PC-3 (cell line): Measurements from ENCODE around the gene CLDN1. TPM values are rescaled to one million over a fixed set of nuclear protein-coding genes. Genes with fewer than 3 reads are reported as not detected.

Source experiments
- ATAC-seq: fragments of 200-7000 bp; cut with Tn5 transposase; 2 replicates; pipeline ENCODE4 v1.9.1; 2020; ENCODE audit warnings: mild to moderate bottlenecking, moderate library complexity
- BruUV-seq: library from RNA; stranded (reverse); fragments of 400-500 nt; replicated peaks from 2 replicates; lab custom pipeline; 2021; lab: Mats Ljungman, UMichigan
- CTCF ChIA-PET: fragments of 300-600 bp; sonication (Branson Sonifier 250); formaldehyde crosslinking; loops from one replicate; lab custom pipeline; 2022; ENCODE audit warnings: antibody characterized with exemption; lab: Charles Lee
- POLR2A ChIA-PET: fragments of 300-600 bp; sonication (Branson Sonifier 250); formaldehyde crosslinking; loops from one replicate; lab custom pipeline; 2022; ENCODE audit warnings: antibody characterized with exemption; ENCODE audit not compliant: unreplicated experiment; lab: Charles Lee
- DNase-seq: peaks from one replicate; pipeline ENCODE4 v3.0.0-alpha.2; 2015
- H2AFZ ChIP-seq: fragments of 300-600 bp; sonication (generic); 2 replicates; pipeline ENCODE4 v1.6.0; 2016; ENCODE audit warnings: antibody characterized with exemption, low read length
- H3F3A ChIP-seq: fragments of 300-600 bp; sonication (generic); one replicate; pipeline ENCODE4 v1.6.0; 2017; ENCODE audit warnings: antibody characterized with exemption, low read length, control low read depth, mild to moderate bottlenecking; ENCODE audit not compliant: unreplicated experiment
- H3K27ac ChIP-seq: fragments of 300-600 bp; sonication (generic); 2 replicates; pipeline ENCODE4 v1.5.1; 2016; ENCODE audit warnings: mild to moderate bottlenecking, low read length
- H3K27me3 ChIP-seq: fragments of 300-600 bp; sonication (generic); 2 replicates; pipeline ENCODE4 v1.6.1; 2016; ENCODE audit warnings: low read length, mixed read lengths
- H3K36me3 ChIP-seq: fragments of 300-600 bp; sonication (generic); 2 replicates; pipeline ENCODE4 v1.6.1; 2016; ENCODE audit warnings: low read depth, mixed run types, low read length, mixed read lengths
- H3K4me1 ChIP-seq: fragments of 300-600 bp; sonication (generic); 2 replicates; pipeline ENCODE4 v1.5.1; 2016; ENCODE audit warnings: low read length; ENCODE audit not compliant: insufficient read depth
- H3K4me2 ChIP-seq: fragments of 300-600 bp; sonication (generic); 2 replicates; pipeline ENCODE4 v1.6.0; 2016; ENCODE audit warnings: low read length
- H3K4me3 ChIP-seq: fragments of 300-600 bp; sonication (generic); 2 replicates; pipeline ENCODE4 v1.5.1; 2016; ENCODE audit warnings: mild to moderate bottlenecking, low read length, mixed read lengths
- H3K79me2 ChIP-seq: fragments of 300-600 bp; sonication (generic); 2 replicates; pipeline ENCODE4 v1.6.1; 2017; ENCODE audit warnings: low read length, mixed read lengths
- H3K9ac ChIP-seq: fragments of 300-600 bp; sonication (generic); 2 replicates; pipeline ENCODE4 v1.6.0; 2016; ENCODE audit warnings: mild to moderate bottlenecking, low read length
- H3K9me2 ChIP-seq: fragments of 300-600 bp; sonication (generic); replicated peaks from 2 replicates; pipeline ENCODE4 v1.6.1; 2016; ENCODE audit warnings: mixed run types, low read length, mixed read lengths
- H3K9me3 ChIP-seq: fragments of 300-600 bp; sonication (generic); 2 replicates; pipeline ENCODE4 v1.6.1; 2016; ENCODE audit warnings: low read length, mixed read lengths
- H4K20me1 ChIP-seq: fragments of 300-600 bp; sonication (generic); 2 replicates; pipeline ENCODE4 v1.6.1; 2016; ENCODE audit warnings: low read length, mixed read lengths
- EZH2 ChIP-seq: fragments of 300-600 bp; sonication (generic); IDR thresholded peaks from one replicate; pipeline ENCODE4 v1.6.1; 2017; ENCODE audit warnings: antibody characterized with exemption, mild to moderate bottlenecking, low read length; ENCODE audit not compliant: unreplicated experiment
- EZH2phosphoT487 ChIP-seq: fragments of 300-600 bp; sonication (generic); IDR thresholded peaks from 2 replicates; pipeline ENCODE4 v1.6.1; 2018; ENCODE audit warnings: mild to moderate bottlenecking, antibody characterized with exemption, low read length, borderline replicate concordance
- intact Hi-C: fragments of 100-400 bp; cut with micrococcal nuclease; formaldehyde crosslinking; loops from 2 replicates; pipeline ENCODE4 v1.9.0; 2023
- total RNA-seq: library from RNA; depleted of rRNA; stranded (reverse); fragments of >200 nt; gene quantifications from 2 replicates; pipeline ENCODE4 v1.2.3, GENCODE V29; 2014
- TF ChIP-seq, protein P1 (sequence below): fragments of 300-600 bp; sonication (generic); conservative IDR thresholded peaks from 2 replicates; pipeline ENCODE4 v1.5.1; 2017; ENCODE audit warnings: antibody characterized with exemption, low read depth, mild to moderate bottlenecking, low read length

CLDN1 gene
- total RNA-seq, 1 experiment from 2014 or later, result 6.8 TPM

- Histone ChIP-seq H3F3A (peaks cover 4% of the 10 kb centered on the region), H3K9me2 (no peaks in the 10 kb centered on the region), H3K9me3 (no peaks in the 10 kb centered on the region), H4K20me1 (no peaks in the 10 kb centered on the region), H3K4me2 (peak overlapping the region; percentile 94), H3K9ac (0 out of 2 replicates have a peak overlapping the region, but pooled peaks have one; percentile 2), H3K4me1 (peaks cover 20% of the 10 kb centered on the region), H3K27me3 (no peaks in the 10 kb centered on the region), H3K4me3 (peak overlapping the region; percentile 69), H3K79me2 (peaks cover 31% of the 10 kb centered on the region), H3K27ac (peak overlapping the region; percentile 10), H3K36me3 (no peaks in the 10 kb centered on the region), H2AFZ (no peak overlapping the region)
- POLR2A ChIA-PET, result interaction anchor here (0.6 kb wide), 2 partner anchors 14 to 23 kb away, joined by 4 read pairs; no protein-coding TSS in a partner anchor
- no TSS peak for BruUV-seq
- intact Hi-C loops, result loop anchor here (5.0 kb wide), 1 partner anchor 303 kb away; no protein-coding TSS in a partner anchor
- TF ChIP-seq EZH2 (no peak), EZH2phosphoT487 (no peak)
- ATAC-seq (no peak), DNase-seq (no peak)
- CTCF ChIA-PET, result interaction anchor here (1.2 to 2.5 kb wide), 3 partner anchors 64 to 360 kb away, joined by 4 to 32 read pairs (median 18); no protein-coding TSS in a partner anchor
Measured at GRCh38 chr3:190320594-190321362, 1.5 kb downstream of the CLDN1 start.

DNA sequence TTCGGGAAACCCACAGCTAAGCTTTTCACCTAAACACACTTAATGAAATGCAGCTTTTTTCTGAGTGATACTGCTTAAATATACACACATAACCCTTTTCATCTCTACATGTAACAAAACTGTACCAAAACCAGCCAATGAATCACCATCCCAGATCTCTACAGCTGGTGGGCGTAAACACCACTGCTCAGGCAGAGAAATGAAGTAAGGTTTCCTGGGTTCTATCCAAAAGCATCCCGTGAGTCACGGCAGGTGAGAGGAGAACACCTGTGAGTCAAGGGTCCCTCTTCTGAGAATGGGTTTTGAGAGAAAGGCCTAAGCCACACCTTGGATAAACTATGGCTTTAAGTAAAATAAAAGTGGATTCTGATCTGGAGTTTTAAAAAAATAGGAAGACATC, 2.6 kb downstream of the CLDN1 start:
- POLR2A ChIA-PET, result no interaction called here

DNA sequence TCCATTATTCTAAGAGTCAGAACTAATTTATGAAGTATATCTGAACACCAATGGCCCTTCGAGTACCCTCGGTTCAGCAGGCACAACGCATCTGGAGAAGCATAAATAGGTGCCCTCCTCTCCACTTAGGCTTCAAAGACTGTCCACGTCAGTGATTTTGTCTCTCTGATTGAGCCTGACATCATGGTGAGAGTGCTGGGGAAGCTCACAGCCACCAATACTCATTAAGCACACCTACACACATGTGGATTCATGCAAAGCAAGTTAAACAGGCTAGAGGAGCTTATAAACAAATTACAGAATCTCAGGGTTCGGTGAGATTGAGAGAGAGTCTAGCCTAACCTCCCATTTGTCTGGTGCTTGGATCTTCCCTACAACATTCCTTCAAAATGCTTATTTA, 3.6 kb downstream of the CLDN1 start:
- no peak overlapping the region for H3K27ac ChIP-seq
- ChIA-PET CTCF (interaction anchor here (0.5 to 0.9 kb wide), 2 partner anchors 125 to 378 kb away, joined by 3 to 4 read pairs; no protein-coding TSS in a partner anchor), POLR2A (no interaction called here)
- peaks cover 20% of the 10 kb centered on the region for H3K4me1 ChIP-seq
- peaks cover 4% of the 10 kb centered on the region for H3F3A ChIP-seq
- intact Hi-C loops, result no loop called here
- DNase-seq (no peak), ATAC-seq (no peak)
- H4K20me1 ChIP-seq, result no peaks in the 10 kb centered on the region
- H3K4me3 ChIP-seq, result no peak overlapping the region
- no peaks in the 10 kb centered on the region for H3K27me3 ChIP-seq
- peak overlapping the region; percentile 94; the same call in 1 of the 2 replicates for H3K4me2 ChIP-seq
- no peak overlapping the region for H3K9ac ChIP-seq
- no TSS peak for BruUV-seq
- H3K36me3 ChIP-seq, result no peaks in the 10 kb centered on the region
- H2AFZ ChIP-seq, result no peak overlapping the region
- peaks cover 31% of the 10 kb centered on the region for H3K79me2 ChIP-seq
- no peaks in the 10 kb centered on the region for H3K9me3 ChIP-seq
- no peaks in the 10 kb centered on the region for H3K9me2 ChIP-seq
- TF ChIP-seq EZH2phosphoT487 (no peak), EZH2 (no peak)
- TF ChIP-seq, protein P1, sequence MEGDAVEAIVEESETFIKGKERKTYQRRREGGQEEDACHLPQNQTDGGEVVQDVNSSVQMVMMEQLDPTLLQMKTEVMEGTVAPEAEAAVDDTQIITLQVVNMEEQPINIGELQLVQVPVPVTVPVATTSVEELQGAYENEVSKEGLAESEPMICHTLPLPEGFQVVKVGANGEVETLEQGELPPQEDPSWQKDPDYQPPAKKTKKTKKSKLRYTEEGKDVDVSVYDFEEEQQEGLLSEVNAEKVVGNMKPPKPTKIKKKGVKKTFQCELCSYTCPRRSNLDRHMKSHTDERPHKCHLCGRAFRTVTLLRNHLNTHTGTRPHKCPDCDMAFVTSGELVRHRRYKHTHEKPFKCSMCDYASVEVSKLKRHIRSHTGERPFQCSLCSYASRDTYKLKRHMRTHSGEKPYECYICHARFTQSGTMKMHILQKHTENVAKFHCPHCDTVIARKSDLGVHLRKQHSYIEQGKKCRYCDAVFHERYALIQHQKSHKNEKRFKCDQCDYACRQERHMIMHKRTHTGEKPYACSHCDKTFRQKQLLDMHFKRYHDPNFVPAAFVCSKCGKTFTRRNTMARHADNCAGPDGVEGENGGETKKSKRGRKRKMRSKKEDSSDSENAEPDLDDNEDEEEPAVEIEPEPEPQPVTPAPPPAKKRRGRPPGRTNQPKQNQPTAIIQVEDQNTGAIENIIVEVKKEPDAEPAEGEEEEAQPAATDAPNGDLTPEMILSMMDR, result no peak

More for the DNA sequence above, 2.6 kb downstream of the CLDN1 start:
- H2AFZ ChIP-seq, result no peak overlapping the region
- TF ChIP-seq, protein P1, result no peak
- TF ChIP-seq EZH2phosphoT487, result no peak
- TF ChIP-seq EZH2, result no peak
- no peaks in the 10 kb centered on the region for H3K9me2 ChIP-seq
- CTCF ChIA-PET, result interaction anchor here (0.5 to 0.9 kb wide), 2 partner anchors 51 to 124 kb away, joined by 3 read pairs; no protein-coding TSS in a partner anchor
- peaks cover 31% of the 10 kb centered on the region for H3K79me2 ChIP-seq
- peak overlapping the region; percentile 69; the same call in 1 of the 2 replicates for H3K4me3 ChIP-seq
- H3K36me3 ChIP-seq, result no peaks in the 10 kb centered on the region
- peak overlapping the region; percentile 10 for H3K27ac ChIP-seq
- peak overlapping the region; percentile 94 for H3K4me2 ChIP-seq
- ATAC-seq (peak; percentile 11), DNase-seq (peak; percentile 97)
- no peaks in the 10 kb centered on the region for H3K9me3 ChIP-seq
- no peak overlapping the region for H3K9ac ChIP-seq
- peaks cover 4% of the 10 kb centered on the region for H3F3A ChIP-seq
- H4K20me1 ChIP-seq, result no peaks in the 10 kb centered on the region
- no peaks in the 10 kb centered on the region for H3K27me3 ChIP-seq
- intact Hi-C loops, result loop anchor here (5.0 kb wide), 1 partner anchor 302 kb away; no protein-coding TSS in a partner anchor
- H3K4me1 ChIP-seq, result peaks cover 20% of the 10 kb centered on the region
- no TSS peak for BruUV-seq
